ENCODE data around the gene HES5. TPM values are rescaled to one million over a fixed set of nuclear protein-coding genes. Genes with fewer than 3 reads are reported as not detected.

The HES5 gene
- total and polyA plus RNA-seq, 2 of the 13 experiments (the other 11 are each of a cell fraction or from before 2014, with no cell fraction given): not detected

- TF ChIP-seq ZNF704 (CRISPR knock-in tag; IDR thresholded peaks at IDR 0.05; ENCODE audit: borderline replicate concordance) (no peak), HMGXB4 (CRISPR knock-in tag; IDR thresholded peaks at IDR 0.05; ENCODE audit: borderline replicate concordance in 1 of 2, low read depth in 1 of 2) (no peak), ZNF816 (CRISPR knock-in tag; IDR thresholded peaks at IDR 0.05; ENCODE audit: borderline replicate concordance) (no peak)
These were observed 16.0 kb downstream of the HES5 start (continued) for GRCh38 chr1:2513939-2514652.

- in situ Hi-C loops (cut with HindIII; ENCODE audit: extremely low pct_ligation_motif_present, low pct_unique_long_range_greater_than_20kb) (loop anchor here (25.0 kb wide), 1 partner anchor 326 kb away; the partner anchor contains the start of gene FAAP20), intact Hi-C loops (cut with micrococcal nuclease; ENCODE audit: unreplicated experiment) (no loop called here)
- no peak overlapping the region for H2AFZ ChIP-seq (ENCODE audit: low read length)
- H3K4me3 ChIP-seq (replicated peaks in 1 of 3; ENCODE audit: insufficient read depth in 1 of 3, low read depth in 2 of 3, low read length in 3 of 3): no peak overlapping the region
- H3K79me2 ChIP-seq (ENCODE audit: insufficient read depth, low read length): no peaks in the 10 kb centered on the region
- POLR2A ChIA-PET: no interaction called here
- no peak for DNase-seq (ENCODE audit: low spot score)
- CTCF ChIA-PET (ENCODE audit: low intra/inter-chr PET ratio, low total read pairs): no interaction called here
- H3K27ac ChIP-seq (ENCODE audit: extremely low read length, insufficient read depth, low read length): no peak overlapping the region
- H3K36me3 ChIP-seq (replicated peaks in 1 of 2; ENCODE audit: control insufficient read depth in 1 of 2, insufficient read depth in 2 of 2, low read length in 2 of 2): peaks cover 19 to 66% of the 10 kb centered on the region in 2 experiments
- H3K9me3 ChIP-seq (ENCODE audit: low read length): no peaks in the 10 kb centered on the region
- no peak overlapping the region for H3K9ac ChIP-seq (ENCODE audit: insufficient read depth, low read depth, low read length)
- BruUV-seq (replicated peaks): no TSS peak
- H4K20me1 ChIP-seq (ENCODE audit: insufficient read depth, low read length): no peaks in the 10 kb centered on the region
- 96% methylated on average over 20 of the region's 31 CpGs for WGBS (ENCODE audit: low lambda C conversion rate)
- FAIRE-seq: no peak
- H3K4me1 ChIP-seq (ENCODE audit: insufficient read depth, low read length): no peaks in the 10 kb centered on the region
- H3K4me2 ChIP-seq (ENCODE audit: low read depth, low read length): no peak overlapping the region
- no peak for ATAC-seq
- H3K27me3 ChIP-seq (ENCODE audit: control insufficient read depth in 1 of 2, insufficient read depth in 2 of 2, low read length in 2 of 2): no peaks in the 10 kb centered on the region
- TF ChIP-seq HNF1B (CRISPR knock-in tag; IDR thresholded peaks at IDR 0.05) (no peak), SMAD9 (CRISPR knock-in tag; IDR thresholded peaks at IDR 0.05) (no peak), RARG (CRISPR knock-in tag; IDR thresholded peaks at IDR 0.05; ENCODE audit: low read depth) (no peak), SATB2 (CRISPR knock-in tag; IDR thresholded peaks at IDR 0.05) (no peak), DRAP1 (CRISPR knock-in tag; IDR thresholded peaks at IDR 0.05) (no peak), ZNF484 (CRISPR knock-in tag; IDR thresholded peaks at IDR 0.05; ENCODE audit: borderline replicate concordance, low read depth) (no peak), ZFYVE20 (CRISPR knock-in tag; IDR thresholded peaks at IDR 0.05; ENCODE audit: borderline replicate concordance, low read depth) (no peak), POGK (CRISPR knock-in tag; conservative IDR thresholded peaks at IDR 0.05) (no peak), ZNF180 (CRISPR knock-in tag; IDR thresholded peaks at IDR 0.05; ENCODE audit: borderline replicate concordance, low read depth) (no peak), HHEX (CRISPR knock-in tag; IDR thresholded peaks at IDR 0.05) (no peak), ADNP (CRISPR knock-in tag; IDR thresholded peaks at IDR 0.05) (no peak), NFIC (IDR thresholded peaks at IDR 0.05; ENCODE audit: low read length) (no peak)
These were observed 17.1 kb downstream of the HES5 start for GRCh38 chr1:2512862-2513421.

All from HepG2 (cell line).